Stimulated activated CD8-positive, alpha-beta memory T cell treated with anti-CD3 and anti-CD28 coated beads, Interleukin-4, amount 100 ng/mL, for 48 hours (primary cell): ENCODE measurements around the gene CAMK2A.

ENCODE experiments used
- DNase-seq: peaks from one replicate; pipeline ENCODE4 v3.0.0-alpha.2; 2020

CAMK2A gene

GRCh38 chr5:150289551-150290390 is at the start of gene CAMK2A:
Gene CAMK2A, minus strand, starts transcription at chr5:150289773. Its CDS starts 148 bp downstream, at chr5:150289625.
- no peak for DNase-seq

GRCh38 chr5:150339165-150339564 is 49.6 kb upstream of the CAMK2A start:
- no peak for DNase-seq

DNA sequence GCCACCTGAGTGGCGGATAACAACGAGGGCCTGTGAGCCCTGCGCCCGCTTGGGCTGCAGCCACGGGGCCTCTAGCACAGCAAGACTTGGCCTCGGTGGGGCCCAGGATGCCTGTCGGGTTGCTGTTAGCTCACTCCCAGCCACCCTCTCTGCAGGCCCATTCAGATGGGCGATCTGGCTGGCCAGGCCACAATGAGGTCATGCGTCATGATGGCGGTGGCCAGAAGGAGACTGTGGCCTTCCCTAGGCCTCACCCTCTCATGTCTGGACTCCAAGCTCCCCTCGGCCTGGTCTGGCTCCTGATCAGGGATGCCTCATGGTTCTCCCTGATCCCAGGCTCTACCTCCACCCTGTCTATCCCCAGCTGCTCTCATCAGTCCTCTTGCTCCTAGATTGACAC is 49.0 kb upstream of the CAMK2A start:
- no peak for DNase-seq

DNA sequence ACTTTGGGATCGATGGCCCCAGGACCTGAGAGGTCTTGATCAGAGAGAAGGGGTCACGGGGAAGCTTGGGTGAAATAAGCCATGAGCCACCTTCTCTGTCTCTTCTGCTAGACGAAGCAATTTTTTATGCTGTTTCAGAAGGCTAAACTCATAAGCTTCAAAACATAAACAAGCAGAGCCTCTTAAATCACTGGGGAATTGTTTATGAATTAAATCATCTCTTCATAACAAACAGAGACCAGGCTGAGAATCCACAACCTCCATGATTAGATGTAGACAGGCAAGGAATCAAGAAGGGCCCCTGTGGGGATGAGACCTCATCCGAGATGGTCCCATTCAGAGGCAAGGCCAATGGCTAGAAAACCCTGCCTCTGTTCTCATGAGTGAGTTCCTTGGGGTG is 46.2 kb upstream of the CAMK2A start:
- no peak for DNase-seq

GRCh38 chr5:150333400-150333799 is 43.8 kb upstream of the CAMK2A start:
- no peak for DNase-seq

GRCh38 chr5:150329881-150330876 is 40.6 kb upstream of the CAMK2A start:
- DNase-seq: no peak

DNA sequence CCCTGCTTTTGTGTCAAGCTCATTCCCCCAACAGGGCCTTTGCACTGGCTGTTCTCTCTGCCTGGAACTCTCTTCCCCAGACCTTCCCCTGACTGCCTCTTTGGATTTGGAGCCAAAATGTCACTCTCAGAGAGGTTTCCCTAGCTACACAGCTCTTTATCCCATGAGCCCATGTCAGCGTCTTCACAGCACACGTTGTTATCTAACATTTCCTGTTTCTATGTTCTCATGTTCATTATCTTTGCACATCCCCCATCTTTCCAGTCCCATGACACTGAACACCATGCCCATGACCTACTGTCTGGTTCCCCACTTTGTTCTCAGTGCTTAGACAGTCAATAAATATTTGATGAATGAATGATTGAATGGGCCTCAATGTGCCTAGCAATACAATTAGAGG is 39.5 kb upstream of the CAMK2A start:
- DNase-seq: no peak

- DNase-seq: no peak
Measured at GRCh38 chr5:150328515-150328914, 38.9 kb upstream of the CAMK2A start.

DNA sequence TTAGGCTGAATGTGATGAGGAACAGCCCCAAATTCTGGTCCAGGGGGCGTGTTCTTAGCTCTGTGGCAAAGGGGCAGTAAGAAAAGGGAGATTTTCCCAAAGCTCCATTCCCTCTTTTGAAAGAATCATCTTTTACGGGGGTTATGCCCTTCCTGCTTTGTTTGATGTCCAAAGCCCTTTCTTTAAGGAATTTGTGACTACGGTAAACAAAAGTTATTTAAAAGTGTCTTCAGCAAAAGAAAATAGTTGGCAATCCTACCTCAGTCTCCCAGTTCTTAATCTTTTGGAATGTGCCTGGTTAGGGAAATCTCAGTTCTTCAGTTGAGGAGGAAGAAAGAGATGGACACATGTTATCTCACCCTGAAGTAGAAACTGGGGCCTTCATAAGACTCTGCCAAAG is 37.6 kb upstream of the CAMK2A start:
- no peak for DNase-seq

DNA sequence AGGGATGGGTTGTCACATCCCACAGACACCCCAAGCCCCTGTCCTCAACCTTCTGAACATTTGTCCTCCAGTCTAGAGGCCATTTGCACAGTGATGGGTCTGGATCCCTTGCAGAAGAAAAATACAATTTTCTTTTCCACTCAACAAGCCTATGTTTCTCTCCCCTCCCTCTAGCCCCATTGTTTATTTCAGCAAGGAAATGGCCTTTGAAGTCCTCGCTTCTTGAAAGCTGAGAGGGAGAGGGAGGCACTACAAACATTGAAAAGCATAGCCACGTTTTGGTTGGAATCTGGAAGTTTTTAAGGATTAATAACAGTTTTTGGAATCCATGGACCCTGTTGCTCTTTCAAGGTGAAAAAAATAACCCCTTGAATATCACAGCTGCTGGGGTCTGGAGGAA is 37.1 kb upstream of the CAMK2A start:
- no peak for DNase-seq

GRCh38 chr5:150325426-150325825 is 35.9 kb upstream of the CAMK2A start:
- DNase-seq: no peak

DNA sequence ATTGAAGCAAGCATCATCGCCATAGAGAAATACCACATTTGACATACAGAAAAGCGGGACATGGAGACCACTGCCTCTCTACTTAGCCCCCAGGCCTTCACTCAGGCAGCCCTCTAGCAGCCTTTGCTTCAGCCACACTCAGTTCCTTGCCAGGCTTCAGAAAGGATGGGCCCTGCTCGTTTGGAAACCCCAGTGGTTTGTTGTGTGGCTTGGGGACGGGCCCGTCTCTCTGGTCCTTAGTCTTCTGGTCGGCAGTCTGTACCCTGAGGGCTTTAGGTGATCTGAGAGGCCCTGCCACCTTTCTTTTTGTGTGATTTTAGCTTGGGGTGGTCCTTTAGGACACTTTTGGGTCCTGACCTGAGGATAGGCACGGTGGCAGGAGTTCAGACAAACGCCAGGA is 34.2 kb upstream of the CAMK2A start:
- no peak for DNase-seq

- DNase-seq: no peak
Measured at GRCh38 chr5:150323092-150323491, 33.5 kb upstream of the CAMK2A start.

DNA sequence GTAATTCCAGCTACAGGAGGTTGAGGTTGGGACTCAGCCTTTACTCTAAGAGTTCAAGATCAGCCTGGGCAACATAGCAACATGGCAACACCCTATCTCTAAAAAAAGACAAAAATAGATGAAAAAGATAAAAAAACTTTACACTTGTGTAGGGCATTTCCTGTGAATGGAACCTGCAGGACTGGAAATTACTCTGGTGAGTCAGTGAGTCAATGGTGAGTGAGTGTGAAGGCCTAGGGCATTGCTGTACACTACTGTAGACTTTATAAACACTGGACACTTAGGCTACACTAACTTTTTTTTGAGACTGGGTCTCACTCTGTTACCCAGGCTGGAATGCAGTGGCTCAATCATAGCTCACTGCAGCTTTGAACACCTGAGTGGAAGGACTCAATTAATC is 32.6 kb upstream of the CAMK2A start:
- no peak for DNase-seq

- no peak for DNase-seq
Measured at GRCh38 chr5:150321784-150322183, 32.2 kb upstream of the CAMK2A start.

GRCh38 chr5:150321211-150321610 is 31.6 kb upstream of the CAMK2A start:
- no peak for DNase-seq

GRCh38 chr5:150320044-150320613 is 30.6 kb upstream of the CAMK2A start:
- DNase-seq: no peak

- no peak for DNase-seq
Measured at GRCh38 chr5:150319484-150319790, 29.9 kb upstream of the CAMK2A start.

DNA sequence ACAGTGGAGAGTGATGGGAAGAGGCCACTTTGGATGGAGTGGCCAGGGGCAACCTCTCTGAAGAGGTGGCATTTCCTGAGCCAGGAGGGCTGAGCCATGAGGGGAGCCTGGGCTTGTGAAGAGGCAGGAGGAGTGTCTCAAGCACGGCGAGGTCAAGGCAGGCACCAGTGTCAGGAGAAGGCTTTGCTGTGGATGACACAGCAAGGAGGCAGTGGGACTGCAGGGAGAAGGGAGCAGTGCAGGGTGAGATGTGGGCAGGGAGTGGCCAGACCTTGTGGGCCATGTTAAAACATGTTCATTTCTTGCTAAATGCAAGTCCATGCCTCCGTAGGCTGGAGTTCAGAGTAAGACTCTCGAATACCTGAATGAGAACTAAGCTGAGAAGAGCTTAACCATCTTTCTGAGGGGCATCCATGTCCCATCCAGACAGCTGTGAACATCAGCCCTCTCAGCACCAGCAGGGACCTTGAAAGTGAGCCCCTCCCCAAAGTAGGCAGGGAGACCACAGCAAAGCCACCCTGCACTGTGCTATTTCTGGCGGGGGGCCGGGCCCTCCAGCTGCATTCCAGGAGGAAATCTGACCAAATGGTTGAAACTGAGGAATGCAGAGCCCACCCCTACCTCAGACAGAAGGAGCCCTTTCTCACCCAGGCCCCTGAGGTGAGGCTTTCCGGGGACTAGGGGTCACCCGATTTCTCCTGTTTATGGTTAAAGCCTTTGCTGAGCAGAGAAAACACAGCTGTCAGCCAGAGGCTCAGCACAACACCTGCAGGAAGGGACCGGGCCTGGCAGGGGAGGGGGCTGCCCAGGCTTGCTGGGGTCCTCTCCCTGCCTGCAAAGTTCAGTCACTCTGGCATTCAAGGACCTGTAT is 29.3 kb upstream of the CAMK2A start:
- DNase-seq: no peak

DNA sequence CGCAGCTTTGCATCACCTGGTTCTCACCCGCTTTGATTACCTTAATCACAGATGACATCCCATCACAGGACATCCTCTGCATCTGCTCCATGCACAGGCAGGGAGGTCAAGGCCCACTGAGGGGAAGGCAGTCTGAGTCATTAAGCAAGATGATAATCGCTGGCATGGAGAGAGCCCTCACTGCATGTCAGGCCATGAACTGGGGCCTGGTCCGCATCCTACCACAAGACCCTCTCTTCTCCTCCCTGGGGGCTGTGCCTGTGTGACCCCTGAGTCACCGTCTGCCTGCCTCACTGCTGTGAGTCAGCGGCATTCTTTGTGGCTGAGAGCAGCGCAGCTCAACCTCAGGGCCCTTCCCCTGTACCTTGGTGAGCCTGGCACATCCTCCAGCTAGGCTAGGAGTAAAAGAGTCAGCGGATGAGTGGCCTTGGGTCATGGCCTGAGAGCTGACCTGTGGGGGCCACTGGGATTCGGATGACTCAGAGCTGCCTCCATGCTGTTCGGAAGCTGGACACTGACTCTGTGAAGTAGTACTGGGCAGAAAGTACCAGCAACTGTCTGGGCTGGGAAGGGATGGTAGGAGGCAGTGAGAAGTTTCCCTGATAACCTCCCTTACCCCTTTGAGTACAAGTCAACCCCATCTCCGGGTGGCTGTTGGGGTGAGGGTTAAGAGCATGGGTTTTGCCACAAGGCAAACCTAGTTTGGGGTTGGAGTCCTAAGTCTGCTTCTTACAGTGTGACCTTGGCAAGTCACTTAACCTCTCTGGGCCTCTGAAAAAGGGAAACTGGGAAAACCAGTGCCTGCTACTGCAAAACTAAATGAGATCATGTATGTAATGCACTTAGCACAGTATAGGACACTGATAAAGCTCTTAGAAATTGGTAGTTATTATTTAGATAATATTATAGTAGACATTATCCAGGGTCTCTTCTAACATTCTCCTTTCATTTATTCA is 27.8 kb upstream of the CAMK2A start:
- peak; percentile 36 for DNase-seq

GRCh38 chr5:150316320-150316719 is 26.7 kb upstream of the CAMK2A start:
- DNase-seq: no peak
